Measurements from ENCODE around the gene EPO.

The EPO gene

DNA sequence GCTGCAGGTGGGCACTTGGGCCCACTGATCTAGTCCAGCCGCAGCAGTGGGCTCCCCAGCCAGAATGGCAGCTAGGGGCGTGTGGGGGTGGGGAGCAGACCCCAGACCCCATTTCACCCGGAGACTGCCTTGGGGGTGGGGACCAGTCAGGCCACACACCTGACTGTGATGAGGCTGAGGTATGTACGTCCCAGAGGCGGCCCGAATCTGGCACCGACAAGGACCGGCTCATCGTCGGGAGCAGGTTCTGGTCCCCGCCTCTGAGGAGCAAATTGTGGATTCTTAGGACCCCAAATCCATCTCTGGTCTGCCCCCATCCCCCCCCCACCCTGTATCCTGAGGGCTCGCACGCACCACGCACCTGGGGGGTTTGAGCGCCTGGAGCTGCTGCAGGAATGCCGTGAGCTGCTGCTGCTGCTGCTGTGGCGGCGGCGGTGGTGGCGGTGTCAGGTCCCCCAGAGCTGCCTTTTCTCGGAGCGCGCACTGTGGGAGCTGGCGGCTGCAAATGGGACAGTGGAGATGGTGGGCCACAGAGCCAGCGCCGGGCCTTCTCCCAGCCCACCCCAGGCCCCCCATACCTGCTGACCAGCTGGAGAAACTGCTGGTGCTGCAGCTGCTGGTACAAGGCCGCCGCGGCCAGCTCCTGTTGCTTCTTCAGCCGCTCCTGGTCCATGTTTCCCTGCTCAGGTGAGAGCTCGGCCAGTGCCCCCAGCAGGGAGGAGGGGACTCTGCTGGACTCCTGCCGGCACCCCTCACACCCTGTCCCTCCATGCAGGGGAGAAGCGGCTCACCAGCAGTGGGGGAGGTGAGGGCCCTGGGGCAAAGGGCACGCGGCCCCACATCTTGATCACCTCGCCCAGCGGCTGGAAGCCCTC is 36.4 kb upstream of the EPO start:
- Histone ChIP-seq H3K9me3 (ENCODE audit: control insufficient read depth, low read length) (no peaks in the 10 kb centered on the region), H3K27me3 (ENCODE audit: control insufficient read depth, insufficient read depth, low read length, poor library complexity, severe bottlenecking) (no peaks in the 10 kb centered on the region), H3K36me3 (ENCODE audit: control insufficient read depth, insufficient read depth, low read length) (peaks cover 51% of the 10 kb centered on the region), H3K4me3 (ENCODE audit: insufficient read depth, low read depth, low read length) (no peak overlapping the region), H3K4me1 (ENCODE audit: control insufficient read depth, insufficient read depth, low read length) (peaks cover 14% of the 10 kb centered on the region), H3K27ac (ENCODE audit: insufficient read depth, low read depth, low read length, poor library complexity, severe bottlenecking) (no peak overlapping the region)
- WGBS, 2 experiments, result 96% methylated on average over 37 of the region's 37 CpGs

DNA sequence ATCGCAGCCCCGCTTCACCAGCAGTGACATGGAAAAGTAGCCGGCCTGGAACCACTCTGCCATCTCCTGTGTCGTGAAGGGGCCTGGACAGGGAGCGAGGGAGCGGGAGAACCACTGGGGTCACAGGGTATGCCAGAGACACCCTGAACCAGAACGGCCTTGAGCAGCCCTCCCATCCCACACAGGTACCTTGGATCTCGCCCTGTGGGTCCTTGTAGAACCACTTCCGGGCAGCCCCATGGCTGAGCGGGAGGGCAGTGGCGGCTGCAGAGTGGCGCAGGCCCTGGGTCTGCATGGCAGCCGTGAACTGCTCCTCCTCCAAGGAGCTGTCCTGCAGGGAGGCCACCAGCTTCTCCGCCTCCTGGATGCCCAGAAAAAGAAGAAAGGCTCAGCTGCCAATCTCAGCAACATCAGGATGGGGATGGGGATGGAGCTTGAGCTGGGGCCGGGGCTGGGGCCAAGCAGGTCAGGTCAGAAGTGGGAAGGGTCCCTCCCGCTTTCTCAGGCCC is 35.7 kb upstream of the EPO start:
- Histone ChIP-seq H3K4me1 (ENCODE audit: control insufficient read depth, insufficient read depth, low read length) (peaks cover 8% of the 10 kb centered on the region), H3K27ac (ENCODE audit: insufficient read depth, low read depth, low read length, poor library complexity, severe bottlenecking) (no peak overlapping the region), H3K36me3 (ENCODE audit: control insufficient read depth, insufficient read depth, low read length) (peaks cover 52% of the 10 kb centered on the region), H3K27me3 (ENCODE audit: control insufficient read depth, insufficient read depth, low read length, poor library complexity, severe bottlenecking) (no peaks in the 10 kb centered on the region), H3K4me3 (ENCODE audit: insufficient read depth, low read depth, low read length) (no peak overlapping the region), H3K9me3 (ENCODE audit: control insufficient read depth, low read length) (no peaks in the 10 kb centered on the region)
- 90 to 95% methylated on average over 16 of the region's 16 CpGs for WGBS, 2 experiments

GRCh38 chr7:100685049-100685605 is 35.1 kb upstream of the EPO start:
- no peaks in the 10 kb centered on the region for H3K27me3 ChIP-seq (ENCODE audit: control insufficient read depth, insufficient read depth, low read length, poor library complexity, severe bottlenecking)
- WGBS, 2 experiments, result 91 to 92% methylated on average over 18 of the region's 18 CpGs
- H3K9me3 ChIP-seq (ENCODE audit: control insufficient read depth, low read length), result no peaks in the 10 kb centered on the region
- peaks cover 52% of the 10 kb centered on the region for H3K36me3 ChIP-seq (ENCODE audit: control insufficient read depth, insufficient read depth, low read length)
- no peak overlapping the region for H3K27ac ChIP-seq (ENCODE audit: insufficient read depth, low read depth, low read length, poor library complexity, severe bottlenecking)
- no peak overlapping the region for H3K4me3 ChIP-seq (ENCODE audit: insufficient read depth, low read depth, low read length)
- peaks cover 6% of the 10 kb centered on the region for H3K4me1 ChIP-seq (ENCODE audit: control insufficient read depth, insufficient read depth, low read length)

DNA sequence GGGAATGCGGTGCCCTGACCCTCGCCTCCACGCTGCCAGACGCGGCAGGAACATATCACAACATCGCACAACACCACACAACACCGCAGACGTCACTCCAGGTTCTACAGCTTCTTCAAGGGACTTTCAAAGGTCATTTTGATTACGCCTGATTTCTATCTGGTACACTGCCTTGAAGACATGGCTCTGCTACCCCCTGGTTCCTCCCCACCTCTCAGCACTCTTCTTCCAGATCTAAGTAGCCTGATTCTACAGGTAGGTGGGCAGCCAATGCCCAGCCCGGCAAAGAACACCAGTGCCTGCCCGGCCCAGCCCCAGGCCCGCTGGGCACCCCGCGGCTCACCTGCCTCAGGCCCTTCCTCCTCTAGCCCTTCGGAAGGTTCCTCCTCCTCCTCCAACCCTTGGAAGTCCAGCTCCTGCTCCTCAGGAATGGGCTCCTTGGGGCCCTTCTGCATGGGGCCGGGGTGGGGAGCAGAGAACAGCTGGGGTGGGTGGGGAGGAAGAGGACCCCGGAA is 34.6 kb upstream of the EPO start:
- Histone ChIP-seq H3K27me3 (ENCODE audit: control insufficient read depth, insufficient read depth, low read length, poor library complexity, severe bottlenecking) (no peaks in the 10 kb centered on the region), H3K9me3 (ENCODE audit: control insufficient read depth, low read length) (no peaks in the 10 kb centered on the region), H3K4me3 (ENCODE audit: insufficient read depth, low read depth, low read length) (no peak overlapping the region), H3K36me3 (ENCODE audit: control insufficient read depth, insufficient read depth, low read length) (peaks cover 52% of the 10 kb centered on the region), H3K27ac (ENCODE audit: insufficient read depth, low read depth, low read length, poor library complexity, severe bottlenecking) (no peak overlapping the region), H3K4me1 (ENCODE audit: control insufficient read depth, insufficient read depth, low read length) (peaks cover under 1% of the 10 kb centered on the region)
- WGBS, 2 experiments, result 90 to 91% methylated on average over 17 of the region's 17 CpGs

- peaks cover 50% of the 10 kb centered on the region for H3K36me3 ChIP-seq (ENCODE audit: control insufficient read depth, insufficient read depth, low read length)
- no peak overlapping the region for H3K4me3 ChIP-seq (ENCODE audit: insufficient read depth, low read depth, low read length)
- no peaks in the 10 kb centered on the region for H3K27me3 ChIP-seq (ENCODE audit: control insufficient read depth, insufficient read depth, low read length, poor library complexity, severe bottlenecking)
- H3K27ac ChIP-seq (ENCODE audit: insufficient read depth, low read depth, low read length, poor library complexity, severe bottlenecking), result no peak overlapping the region
- peaks cover 5% of the 10 kb centered on the region for H3K4me1 ChIP-seq (ENCODE audit: control insufficient read depth, insufficient read depth, low read length)
- no peaks in the 10 kb centered on the region for H3K9me3 ChIP-seq (ENCODE audit: control insufficient read depth, low read length)
- WGBS, 2 experiments, result 93 to 96% methylated on average over 33 of the region's 33 CpGs
Observed at GRCh38 chr7:100686201-100686821, 34.0 kb upstream of the EPO start.

DNA sequence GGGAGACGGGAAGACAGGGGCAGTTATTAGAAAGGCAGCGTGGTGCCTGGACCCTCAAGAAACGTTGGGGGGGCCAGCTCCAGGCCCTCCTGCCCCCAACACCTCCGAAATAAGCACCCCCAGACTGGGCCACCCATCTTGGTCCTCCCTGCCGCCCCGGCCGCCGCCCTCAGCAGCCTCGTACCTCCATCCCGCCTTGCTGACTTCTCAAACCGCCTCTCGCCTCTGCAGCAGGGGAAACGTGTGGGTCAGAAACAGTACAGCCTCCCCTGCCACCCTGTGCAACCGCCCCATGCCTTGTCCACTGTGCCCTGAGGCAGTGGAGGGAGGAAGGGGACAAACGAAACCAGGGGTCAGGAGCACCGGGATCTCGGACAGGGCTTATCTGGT is 33.5 kb upstream of the EPO start:
- Histone ChIP-seq H3K36me3 (ENCODE audit: control insufficient read depth, insufficient read depth, low read length) (peaks cover 50% of the 10 kb centered on the region), H3K27ac (ENCODE audit: insufficient read depth, low read depth, low read length, poor library complexity, severe bottlenecking) (no peak overlapping the region), H3K4me3 (ENCODE audit: insufficient read depth, low read depth, low read length) (no peak overlapping the region), H3K27me3 (ENCODE audit: control insufficient read depth, insufficient read depth, low read length, poor library complexity, severe bottlenecking) (no peaks in the 10 kb centered on the region), H3K4me1 (ENCODE audit: control insufficient read depth, insufficient read depth, low read length) (peaks cover 7% of the 10 kb centered on the region), H3K9me3 (ENCODE audit: control insufficient read depth, low read length) (no peaks in the 10 kb centered on the region)
- 93 to 95% methylated on average over 17 of the region's 17 CpGs for WGBS, 2 experiments

DNA sequence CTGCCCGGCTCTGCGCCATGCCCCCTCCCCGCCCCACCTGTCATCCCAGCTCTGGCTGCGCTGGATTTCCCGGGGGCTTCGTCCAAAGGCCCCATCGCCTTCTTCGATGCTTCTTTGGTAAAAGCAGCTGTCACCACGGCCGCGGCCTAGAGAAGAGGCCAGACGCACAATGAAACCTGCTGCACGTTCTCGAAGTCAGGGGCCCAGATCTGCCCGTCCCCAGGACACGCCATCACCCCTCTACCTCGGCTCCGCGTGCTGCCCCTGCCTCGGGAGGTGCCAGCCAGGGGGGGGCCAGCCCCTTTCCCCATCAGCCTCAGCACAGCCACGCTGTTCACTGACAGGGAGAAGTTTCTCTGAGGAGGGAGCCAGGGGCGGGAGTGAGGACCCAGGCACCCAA is 33.0 kb upstream of the EPO start:
- WGBS, 2 experiments, result 94 to 95% methylated on average over 22 of the region's 22 CpGs
- no peaks in the 10 kb centered on the region for H3K9me3 ChIP-seq (ENCODE audit: control insufficient read depth, low read length)
- peaks cover 48% of the 10 kb centered on the region for H3K36me3 ChIP-seq (ENCODE audit: control insufficient read depth, insufficient read depth, low read length)

GRCh38 chr7:100687751-100688300 is 32.4 kb upstream of the EPO start:
- H3K36me3 ChIP-seq (ENCODE audit: control insufficient read depth, insufficient read depth, low read length), result peaks cover 42% of the 10 kb centered on the region

More for the DNA sequence above, 33.0 kb upstream of the EPO start:
- Histone ChIP-seq H3K4me3 (ENCODE audit: insufficient read depth, low read depth, low read length) (no peak overlapping the region), H3K4me1 (ENCODE audit: control insufficient read depth, insufficient read depth, low read length) (peaks cover 11% of the 10 kb centered on the region), H3K27me3 (ENCODE audit: control insufficient read depth, insufficient read depth, low read length, poor library complexity, severe bottlenecking) (no peaks in the 10 kb centered on the region), H3K27ac (ENCODE audit: insufficient read depth, low read depth, low read length, poor library complexity, severe bottlenecking) (no peak overlapping the region)

DNA sequence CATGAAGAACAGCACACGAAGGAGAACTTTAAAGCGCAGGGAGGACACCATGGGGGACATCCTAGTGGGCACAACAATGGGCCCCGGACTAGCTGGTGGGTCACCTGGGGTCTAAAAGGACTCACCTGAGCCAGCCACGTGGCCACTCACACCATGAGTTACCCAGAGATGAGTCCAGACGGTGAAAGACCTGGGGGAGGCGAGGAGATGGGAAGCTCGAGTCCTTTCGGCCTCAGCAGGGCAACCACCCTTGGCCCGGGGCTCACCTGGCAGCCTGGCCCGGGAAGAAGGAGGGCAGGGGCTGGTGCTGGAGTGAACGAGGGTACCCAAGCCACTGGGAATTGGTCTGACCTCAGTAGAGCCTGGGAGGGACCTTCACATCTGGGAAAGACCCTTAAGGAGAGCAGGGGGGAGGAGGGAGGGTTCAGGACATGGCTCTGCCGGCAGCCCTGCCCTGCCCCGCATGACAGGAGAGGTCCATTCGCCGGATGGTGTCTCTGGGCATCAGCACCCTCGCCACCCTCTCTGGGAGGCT is 31.9 kb upstream of the EPO start:
- Histone ChIP-seq H3K27me3 (ENCODE audit: control insufficient read depth, insufficient read depth, low read length, poor library complexity, severe bottlenecking) (no peaks in the 10 kb centered on the region), H3K4me1 (ENCODE audit: control insufficient read depth, insufficient read depth, low read length) (peaks cover 18% of the 10 kb centered on the region), H3K27ac (ENCODE audit: insufficient read depth, low read depth, low read length, poor library complexity, severe bottlenecking) (no peak overlapping the region), H3K36me3 (ENCODE audit: control insufficient read depth, insufficient read depth, low read length) (peaks cover 38% of the 10 kb centered on the region), H3K4me3 (ENCODE audit: insufficient read depth, low read depth, low read length) (no peak overlapping the region), H3K9me3 (ENCODE audit: control insufficient read depth, low read length) (no peaks in the 10 kb centered on the region)
- 94 to 95% methylated on average over 16 of the region's 16 CpGs for WGBS, 2 experiments

More at GRCh38 chr7:100687751-100688300, 32.4 kb upstream of the EPO start:
- Histone ChIP-seq H3K4me1 (ENCODE audit: control insufficient read depth, insufficient read depth, low read length) (peaks cover 17% of the 10 kb centered on the region), H3K4me3 (ENCODE audit: insufficient read depth, low read depth, low read length) (no peak overlapping the region), H3K27ac (ENCODE audit: insufficient read depth, low read depth, low read length, poor library complexity, severe bottlenecking) (no peak overlapping the region), H3K27me3 (ENCODE audit: control insufficient read depth, insufficient read depth, low read length, poor library complexity, severe bottlenecking) (no peaks in the 10 kb centered on the region), H3K9me3 (ENCODE audit: control insufficient read depth, low read length) (no peaks in the 10 kb centered on the region)
- WGBS, 2 experiments, result 95 to 96% methylated on average over 25 of the region's 25 CpGs

Measured in ectodermal cell (in vitro differentiated cells).